Tibial nerve (tissue), 4 donors: ENCODE data around the gene OR1J1.

Source experiments
- EP300 ChIP-seq, 2 donors: sonication (generic); formaldehyde crosslinking; IDR thresholded peaks; one replicate each; pipeline ENCODE4 v1.6.1; 2017; ENCODE audit warnings: antibody characterized with exemption in 2 of 2, mild to moderate bottlenecking in 1 of 2
- POLR2A ChIP-seq, 2 donors: fragments of 450-650 bp; IDR thresholded peaks; one replicate each; pipeline ENCODE4 v1.6.1; 2017; ENCODE audit warnings: antibody characterized with exemption in 2 of 2, mild to moderate bottlenecking in 2 of 2, moderate library complexity in 2 of 2
- TF ChIP-seq, protein P1 (sequence below), 5 experiments: fragments of 200-600 bp in 3 of 5; fragments of 450-650 bp in 2 of 5; sonication (generic) in 3 of 5; IDR thresholded peaks; one replicate each; pipeline ENCODE4 v1.5.1; 2016 to 2019; ENCODE audit warnings: antibody characterized with exemption in 5 of 5, mild to moderate bottlenecking in 3 of 5, moderate library complexity in 2 of 5

DNA sequence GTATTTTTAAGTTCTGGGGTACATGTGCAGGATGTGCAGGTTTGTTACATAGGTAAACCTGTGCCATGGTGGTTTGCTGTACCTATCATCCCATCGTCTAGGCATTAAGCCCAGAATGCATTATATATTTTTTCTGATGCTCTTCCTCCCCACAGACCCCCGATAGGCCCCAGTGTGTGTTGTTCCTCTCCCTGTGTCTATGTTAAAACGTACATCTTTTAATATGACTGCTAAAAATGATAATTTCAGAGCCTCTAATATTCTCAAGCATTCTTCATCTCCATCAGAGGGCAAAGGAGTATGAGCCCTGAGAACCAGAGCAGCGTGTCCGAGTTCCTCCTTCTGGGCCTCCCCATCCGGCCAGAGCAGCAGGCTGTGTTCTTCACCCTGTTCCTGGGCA is 32.8 kb upstream of the OR1J1 start, which contains the start of gene OR1J2:
- TF ChIP-seq, protein P1, sequence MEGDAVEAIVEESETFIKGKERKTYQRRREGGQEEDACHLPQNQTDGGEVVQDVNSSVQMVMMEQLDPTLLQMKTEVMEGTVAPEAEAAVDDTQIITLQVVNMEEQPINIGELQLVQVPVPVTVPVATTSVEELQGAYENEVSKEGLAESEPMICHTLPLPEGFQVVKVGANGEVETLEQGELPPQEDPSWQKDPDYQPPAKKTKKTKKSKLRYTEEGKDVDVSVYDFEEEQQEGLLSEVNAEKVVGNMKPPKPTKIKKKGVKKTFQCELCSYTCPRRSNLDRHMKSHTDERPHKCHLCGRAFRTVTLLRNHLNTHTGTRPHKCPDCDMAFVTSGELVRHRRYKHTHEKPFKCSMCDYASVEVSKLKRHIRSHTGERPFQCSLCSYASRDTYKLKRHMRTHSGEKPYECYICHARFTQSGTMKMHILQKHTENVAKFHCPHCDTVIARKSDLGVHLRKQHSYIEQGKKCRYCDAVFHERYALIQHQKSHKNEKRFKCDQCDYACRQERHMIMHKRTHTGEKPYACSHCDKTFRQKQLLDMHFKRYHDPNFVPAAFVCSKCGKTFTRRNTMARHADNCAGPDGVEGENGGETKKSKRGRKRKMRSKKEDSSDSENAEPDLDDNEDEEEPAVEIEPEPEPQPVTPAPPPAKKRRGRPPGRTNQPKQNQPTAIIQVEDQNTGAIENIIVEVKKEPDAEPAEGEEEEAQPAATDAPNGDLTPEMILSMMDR (IDR thresholded peaks at IDR 0.05), result no peak
- TF ChIP-seq POLR2A (IDR thresholded peaks at IDR 0.05), result no peak
- TF ChIP-seq EP300 (IDR thresholded peaks at IDR 0.05), result no peak
